Measurements from ENCODE around the gene ARHGAP30. TPM values are rescaled to one million over a fixed set of nuclear protein-coding genes. Genes with fewer than 3 reads are reported as not detected.
"Not testable (repeated sequence)": the region's sequence is repeated elsewhere in the genome, so short reads cannot be mapped to it uniquely, and the experiment has no call there.

Gene ARHGAP30
- total RNA-seq, 1 experiment from 2014 or later = 0.10 TPM

- in situ Hi-C loops (cut with HindIII; ENCODE audit: low sequenced_read_pairs) = no loop called here
- peak; percentile 63 for DNase-seq (ENCODE audit: low spot score)
Observed at GRCh38 chr1:161021165-161021969, 48.3 kb downstream of the ARHGAP30 start.

GRCh38 chr1:161020509-161021164 is 49.1 kb downstream of the ARHGAP30 start, which contains the start of gene F11R:
F11R (minus strand) TSS chr1:161021152; CDS start chr1:161021073, 79 bp downstream.
- in situ Hi-C loops (cut with HindIII; ENCODE audit: low sequenced_read_pairs) = no loop called here
- DNase-seq (ENCODE audit: low spot score) = no peak

- in situ Hi-C loops (cut with HindIII; ENCODE audit: low sequenced_read_pairs) = no loop called here
- DNase-seq (ENCODE audit: low spot score) = no peak
Observed at GRCh38 chr1:161019751-161020495, 49.8 kb downstream of the ARHGAP30 start.

GRCh38 chr1:161019111-161019660 is 50.5 kb downstream of the ARHGAP30 start:
- in situ Hi-C loops (cut with HindIII; ENCODE audit: low sequenced_read_pairs); DNase-seq (ENCODE audit: low spot score): not testable (repeated sequence)

DNA sequence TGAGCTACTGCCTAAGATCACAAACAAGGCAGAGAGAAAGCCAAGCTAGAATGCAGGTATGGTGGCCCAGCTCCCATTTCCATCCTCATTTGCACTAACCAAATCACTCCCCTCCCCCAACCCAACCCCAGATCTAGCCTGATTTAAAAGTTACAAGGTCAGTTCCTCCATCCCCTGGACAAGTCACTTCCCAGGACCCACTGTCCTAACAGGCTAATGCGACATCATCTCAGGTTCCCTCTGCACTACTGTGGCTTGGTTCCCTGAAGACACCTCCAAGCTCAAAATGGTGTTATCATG is 51.1 kb downstream of the ARHGAP30 start:
- in situ Hi-C loops (cut with HindIII; ENCODE audit: low sequenced_read_pairs) = no loop called here

GRCh38 chr1:161017756-161018630 is 51.7 kb downstream of the ARHGAP30 start:
- in situ Hi-C loops (cut with HindIII; ENCODE audit: low sequenced_read_pairs) = no loop called here
- no peak for DNase-seq (ENCODE audit: low spot score)

More for the DNA sequence above, 51.1 kb downstream of the ARHGAP30 start:
- no peak for DNase-seq (ENCODE audit: low spot score)

- DNase-seq (ENCODE audit: low spot score); in situ Hi-C loops (cut with HindIII; ENCODE audit: low sequenced_read_pairs): not testable (repeated sequence)
Observed at GRCh38 chr1:161017181-161017580, 52.5 kb downstream of the ARHGAP30 start.

DNA sequence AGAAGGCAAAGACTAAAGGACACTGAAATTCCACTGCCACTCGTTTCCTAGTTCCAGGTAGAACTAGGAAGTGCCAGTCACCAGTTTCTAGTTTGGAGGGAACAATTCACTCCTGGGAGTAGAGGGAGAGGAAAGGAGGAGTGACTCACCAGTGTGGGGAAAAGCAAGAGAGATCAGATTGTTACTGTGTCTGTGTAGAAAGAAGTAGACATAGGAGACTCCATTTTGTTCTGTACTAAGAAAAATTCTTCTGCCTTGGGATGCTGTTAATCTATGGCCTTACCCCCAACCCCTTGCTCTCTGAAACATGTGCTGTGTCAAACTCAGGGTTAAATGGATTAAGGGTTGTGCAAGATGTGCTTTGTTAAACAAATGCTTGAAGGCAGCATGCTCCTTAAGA is 53.0 kb downstream of the ARHGAP30 start:
- DNase-seq (ENCODE audit: low spot score); in situ Hi-C loops (cut with HindIII; ENCODE audit: low sequenced_read_pairs): not testable (repeated sequence)

GRCh38 chr1:161013488-161014230 is 56.0 kb downstream of the ARHGAP30 start:
- DNase-seq (ENCODE audit: low spot score) = no peak
- in situ Hi-C loops (cut with HindIII; ENCODE audit: low sequenced_read_pairs) = no loop called here

GRCh38 chr1:161013131-161013487 is 56.6 kb downstream of the ARHGAP30 start:
- in situ Hi-C loops (cut with HindIII; ENCODE audit: low sequenced_read_pairs) = no loop called here

DNA sequence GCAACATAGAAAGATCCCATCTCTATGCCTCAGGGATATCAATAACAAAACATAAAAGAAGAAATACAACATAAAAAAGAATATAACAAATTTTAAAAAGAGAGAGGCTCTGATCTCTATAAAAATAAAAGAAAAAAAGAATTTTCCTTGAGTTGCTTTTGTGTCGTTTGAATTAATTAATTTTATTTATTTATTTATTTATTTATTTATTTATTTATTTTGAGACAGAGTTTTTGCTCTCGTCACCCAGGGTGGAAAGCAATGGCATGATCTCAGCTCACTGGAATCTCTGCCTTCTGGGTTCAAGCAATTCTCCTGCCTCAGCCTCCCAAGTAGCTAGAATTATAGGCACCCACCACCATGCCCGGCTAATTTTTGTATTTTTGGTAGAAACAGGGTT is 57.3 kb downstream of the ARHGAP30 start:
- DNase-seq (ENCODE audit: low spot score) = no peak
- in situ Hi-C loops (cut with HindIII; ENCODE audit: low sequenced_read_pairs) = no loop called here

More at GRCh38 chr1:161013131-161013487, 56.6 kb downstream of the ARHGAP30 start:
- no peak for DNase-seq (ENCODE audit: low spot score)

DNA sequence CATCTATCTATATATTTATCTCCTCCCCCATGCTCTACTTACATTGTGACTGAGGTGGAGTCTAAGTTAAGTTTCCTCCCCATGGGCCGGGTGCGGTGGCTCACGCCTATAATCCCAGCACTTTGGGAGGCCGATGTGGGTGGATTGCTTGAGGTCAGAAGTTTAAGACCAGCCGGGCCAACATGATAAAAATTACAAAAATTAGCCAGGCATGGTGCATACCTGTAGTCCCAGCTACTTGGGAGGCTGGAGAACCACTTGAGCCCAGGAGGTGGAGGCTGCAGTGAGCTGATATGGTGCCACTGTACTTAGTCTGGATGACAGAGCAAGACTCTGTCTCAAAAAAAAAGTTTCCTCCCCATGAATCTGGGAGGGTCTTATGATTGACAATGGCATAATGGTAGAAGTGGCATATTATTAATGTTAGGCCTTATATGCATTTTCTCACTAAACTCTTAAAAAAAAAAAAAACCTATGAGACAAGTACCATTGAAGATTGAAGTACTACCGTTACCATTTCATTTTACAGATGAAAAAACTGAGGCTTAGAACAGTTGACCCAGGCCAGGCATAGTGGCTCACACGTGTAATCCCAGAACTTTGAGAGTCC is 60.0 kb downstream of the ARHGAP30 start:
- in situ Hi-C loops (cut with HindIII; ENCODE audit: low sequenced_read_pairs) = no loop called here
- no peak for DNase-seq (ENCODE audit: low spot score)

DNA sequence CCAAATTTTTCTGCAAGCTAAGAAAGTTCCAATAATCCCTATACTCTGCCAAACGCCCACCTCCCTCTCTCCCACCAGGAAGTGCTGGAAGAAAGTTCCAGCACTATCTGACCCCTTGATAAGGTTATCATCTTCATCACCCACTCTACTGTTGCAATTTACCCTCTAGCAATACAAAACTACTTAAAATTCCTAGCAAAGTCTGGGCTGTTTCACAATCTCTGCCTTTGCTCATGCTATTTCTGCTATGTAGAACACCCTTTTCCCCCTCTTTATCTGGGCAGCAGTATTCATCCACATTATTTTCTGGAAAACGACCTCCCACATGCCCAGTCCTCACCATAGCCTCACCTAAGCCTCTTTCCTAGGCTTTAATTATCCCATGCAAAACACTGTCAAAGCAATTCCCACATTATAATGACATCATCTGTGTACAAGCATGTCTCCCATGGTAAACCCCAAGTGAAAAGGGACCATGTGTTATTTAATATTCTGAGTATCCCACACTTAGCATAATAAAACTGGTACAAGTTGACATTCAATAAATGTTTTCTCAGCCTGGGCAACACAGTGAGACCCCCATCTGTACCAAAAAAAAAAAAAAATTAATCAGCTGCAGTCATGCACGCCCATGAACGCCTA is 60.7 kb downstream of the ARHGAP30 start:
- in situ Hi-C loops (cut with HindIII; ENCODE audit: low sequenced_read_pairs) = no loop called here
- no peak for DNase-seq (ENCODE audit: low spot score)

DNA sequence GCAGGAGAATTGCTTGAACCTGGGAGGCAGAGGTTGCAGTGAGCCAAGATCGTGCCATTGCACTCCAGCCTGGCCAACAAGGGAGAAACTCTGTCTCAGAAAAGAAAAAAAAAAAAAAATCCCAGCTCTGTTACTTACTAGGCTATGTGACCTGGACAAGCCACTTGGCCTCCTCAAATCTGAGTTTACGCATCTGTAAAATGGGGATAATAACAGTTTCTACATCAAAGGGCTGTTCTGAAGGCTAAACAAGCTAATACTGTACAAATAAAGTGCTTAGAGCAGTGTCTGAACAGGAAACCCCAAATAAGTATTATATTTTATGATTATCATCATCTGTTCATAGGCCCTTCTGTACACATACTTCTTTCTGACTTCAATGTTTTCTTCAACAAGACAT is 62.3 kb downstream of the ARHGAP30 start:
- in situ Hi-C loops (cut with HindIII; ENCODE audit: low sequenced_read_pairs) = no loop called here
- DNase-seq (ENCODE audit: low spot score) = no peak

DNA sequence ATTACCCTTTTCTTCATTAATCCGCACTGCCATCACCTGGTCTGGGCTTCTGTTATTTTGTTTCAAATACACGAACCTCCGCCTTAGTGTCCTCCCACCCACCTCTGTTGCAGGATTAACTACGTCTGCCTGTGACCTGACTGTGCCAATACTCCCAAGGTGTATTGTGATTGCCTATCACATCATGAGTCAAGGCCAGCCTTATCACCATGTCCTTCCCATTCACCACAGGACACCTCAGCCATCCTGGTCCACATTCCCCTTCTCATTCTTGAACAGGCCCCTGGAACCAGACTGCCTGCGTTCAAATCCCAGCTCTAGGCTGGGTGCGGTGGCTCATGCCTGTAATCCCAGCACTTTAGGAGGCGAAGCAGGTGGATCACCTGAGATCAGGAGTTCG is 63.1 kb downstream of the ARHGAP30 start:
- no peak for DNase-seq (ENCODE audit: low spot score)
- in situ Hi-C loops (cut with HindIII; ENCODE audit: low sequenced_read_pairs) = no loop called here

GRCh38 chr1:161001525-161001924 is 68.2 kb downstream of the ARHGAP30 start:
- DNase-seq (ENCODE audit: low spot score) = no peak
- in situ Hi-C loops (cut with HindIII; ENCODE audit: low sequenced_read_pairs) = no loop called here

GRCh38 chr1:161000736-161001480 is 68.8 kb downstream of the ARHGAP30 start:
- no peak for DNase-seq (ENCODE audit: low spot score)
- in situ Hi-C loops (cut with HindIII; ENCODE audit: low sequenced_read_pairs) = no loop called here
